Hematopoietic multipotent progenitor cell treated with erythropoietin and hydrocortisone succinate and interleukin-3 and kit ligand, for 15 days (in vitro differentiated cells): ENCODE data around the gene HKDC1.

Experiments used
- DNase-seq: peaks from one replicate; pipeline ENCODE4 v3.0.0-alpha.2; 2015; ENCODE audit warnings: low spot score

HKDC1 gene

DNA sequence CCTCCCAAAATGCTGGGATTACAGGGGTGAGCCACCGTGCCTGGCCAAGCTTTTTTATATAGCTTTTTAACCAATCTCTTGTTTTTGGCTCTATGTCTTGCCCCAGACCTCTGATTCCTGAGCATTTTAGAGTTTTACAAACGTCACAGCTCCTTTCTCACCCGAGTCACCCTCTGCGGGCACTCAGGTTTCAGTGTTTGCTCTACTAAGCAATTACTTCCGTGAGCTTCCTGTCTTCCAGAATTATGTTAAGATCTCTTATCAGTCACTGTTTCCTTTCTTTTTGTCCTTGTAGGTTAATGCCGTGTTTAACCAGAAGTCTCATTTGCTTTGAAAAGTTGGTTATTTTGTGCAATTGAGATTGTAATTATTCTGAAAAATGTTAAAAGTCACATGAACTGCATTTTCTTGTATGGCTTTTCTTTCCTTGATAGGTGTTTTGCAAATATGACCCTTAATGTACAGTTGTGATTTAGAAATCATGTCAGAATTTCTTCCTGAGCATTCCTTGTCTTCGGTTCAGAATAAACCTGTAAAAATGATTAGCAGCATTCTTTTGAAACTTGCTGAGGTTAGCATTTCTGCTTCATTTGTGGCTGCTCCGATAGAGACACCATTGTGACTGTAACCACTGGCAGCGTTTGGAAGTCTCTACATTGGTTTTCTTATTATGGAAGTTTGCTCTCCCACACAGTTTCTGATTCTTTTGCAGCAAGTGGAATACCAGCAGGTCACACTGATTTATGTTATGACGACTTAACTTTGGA, 4.5 kb upstream of the HKDC1 start:
- DNase-seq, result no peak

DNA sequence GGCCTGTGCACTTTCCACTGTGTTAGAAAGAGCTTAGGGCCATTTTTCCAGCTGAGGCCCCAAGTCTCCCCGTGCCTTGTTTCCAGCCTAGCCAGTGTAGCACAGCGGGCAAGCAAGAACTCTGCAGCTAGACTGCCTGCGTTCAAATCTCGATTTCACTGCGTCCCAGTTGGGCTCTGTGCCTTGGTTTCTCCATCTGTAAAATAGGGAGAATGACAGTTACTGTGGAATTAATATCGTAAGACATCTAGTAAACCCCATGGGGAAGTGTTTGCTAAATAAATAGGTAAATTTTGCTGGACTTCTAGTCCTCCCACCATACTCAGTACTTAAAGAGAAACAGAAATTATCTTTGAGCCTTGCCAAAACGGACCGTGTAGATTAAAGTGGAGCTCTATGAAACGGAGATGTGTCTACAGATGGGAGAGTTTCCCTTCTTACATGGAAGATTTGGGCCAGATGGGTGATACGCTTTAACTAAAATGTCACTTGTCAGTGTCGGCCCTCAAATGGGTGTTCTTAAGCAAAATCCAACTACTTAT, 3.5 kb upstream of the HKDC1 start:
- no peak for DNase-seq

- DNase-seq, result no peak
These were observed 2.9 kb upstream of the HKDC1 start for GRCh38 chr10:69217119-69217754.

DNA sequence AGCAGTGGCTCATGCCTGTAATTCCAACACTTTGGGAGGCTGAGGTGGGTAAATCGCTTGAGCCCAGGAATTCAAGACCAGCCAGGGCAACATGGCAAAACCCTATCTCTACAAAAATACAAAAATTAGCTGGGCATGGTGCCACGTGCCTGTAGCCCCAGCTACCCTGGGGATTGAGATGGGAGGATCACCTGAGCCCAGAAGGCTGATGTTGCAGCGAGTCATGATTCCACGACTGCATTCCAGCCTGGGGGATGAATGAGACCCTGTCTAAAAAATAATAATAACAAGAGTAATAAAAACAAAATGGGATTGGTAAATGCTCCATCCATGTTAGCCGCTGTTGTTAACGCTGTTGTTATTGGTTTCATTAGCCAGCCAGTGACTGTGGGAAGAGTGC, 1.3 kb upstream of the HKDC1 start:
- no peak for DNase-seq

DNA sequence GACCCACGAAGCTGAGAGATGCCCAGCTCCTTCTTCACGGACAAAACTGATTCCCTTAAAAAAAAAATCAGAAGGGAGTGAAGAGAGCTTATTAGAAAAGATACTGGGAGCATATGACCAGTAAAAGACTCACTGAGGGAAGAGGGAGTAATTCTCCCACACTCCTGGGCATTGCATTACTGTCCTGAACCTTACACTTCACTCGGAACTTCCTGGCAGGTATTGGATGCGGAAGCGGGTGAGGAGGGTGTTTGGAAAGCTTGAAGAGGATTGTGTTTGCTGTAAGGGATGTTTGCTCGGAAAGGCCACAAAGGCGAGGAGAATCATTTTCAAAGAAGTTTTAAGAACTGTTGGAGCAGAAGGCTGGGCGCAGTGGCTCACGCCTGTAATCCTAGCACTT, 375 bp downstream of the HKDC1 start:
- no peak for DNase-seq

- DNase-seq, result peak; percentile 72
These were observed 2.3 kb downstream of the HKDC1 start for GRCh38 chr10:69222157-69223027.

DNA sequence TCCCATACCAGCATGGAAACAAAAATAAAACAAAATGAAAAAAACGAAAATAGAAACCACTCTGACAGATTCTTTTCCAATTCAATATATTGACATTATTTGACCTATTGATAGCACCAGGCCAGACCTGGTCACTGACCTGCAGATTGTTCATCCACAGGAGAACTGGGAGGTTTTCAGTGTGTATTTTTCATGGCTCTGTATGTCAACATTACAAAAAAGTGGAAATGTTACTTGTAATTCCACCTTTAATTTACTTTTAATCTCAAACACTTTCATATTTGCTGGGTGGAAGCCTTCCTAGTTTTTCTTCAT, 2.9 kb downstream of the HKDC1 start:
- no peak for DNase-seq

DNA sequence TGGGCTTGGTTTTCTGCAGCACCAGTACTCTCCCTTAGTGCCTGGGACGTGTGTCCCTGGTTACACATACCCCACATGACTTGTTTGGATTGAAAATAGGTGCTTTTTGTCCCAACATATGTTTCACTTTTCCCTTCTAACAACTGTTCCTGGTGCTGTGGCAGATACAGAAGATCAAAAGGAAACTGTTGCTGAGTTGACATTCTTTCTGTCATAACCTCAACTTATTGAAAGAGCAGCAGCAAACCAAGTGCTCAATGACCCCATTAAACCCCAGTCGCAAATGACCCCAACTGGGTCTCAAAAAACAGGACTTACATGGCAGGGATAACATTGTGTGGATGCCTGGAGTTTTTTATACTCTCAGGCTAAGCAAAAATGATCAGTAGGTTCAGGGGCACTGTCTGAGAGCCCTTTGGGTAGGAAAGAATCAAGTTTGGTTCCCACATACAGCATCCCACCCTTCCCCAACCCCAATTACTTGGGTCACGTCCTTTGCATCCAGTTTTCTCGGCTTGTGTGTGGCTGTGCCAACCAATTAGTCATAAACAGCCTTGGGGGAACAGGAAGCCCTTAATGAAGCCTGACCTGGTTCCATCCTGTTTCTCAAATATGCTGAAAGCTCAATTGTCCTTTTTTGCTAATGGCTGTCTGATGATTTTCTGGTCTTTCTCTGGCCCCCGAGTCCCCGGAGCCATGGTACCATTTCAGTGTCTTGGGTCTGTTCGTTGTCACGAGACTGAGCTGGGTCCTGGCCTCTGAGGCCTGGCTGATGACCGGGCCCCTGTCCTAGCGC, 4.9 kb downstream of the HKDC1 start:
- no peak for DNase-seq

DNA sequence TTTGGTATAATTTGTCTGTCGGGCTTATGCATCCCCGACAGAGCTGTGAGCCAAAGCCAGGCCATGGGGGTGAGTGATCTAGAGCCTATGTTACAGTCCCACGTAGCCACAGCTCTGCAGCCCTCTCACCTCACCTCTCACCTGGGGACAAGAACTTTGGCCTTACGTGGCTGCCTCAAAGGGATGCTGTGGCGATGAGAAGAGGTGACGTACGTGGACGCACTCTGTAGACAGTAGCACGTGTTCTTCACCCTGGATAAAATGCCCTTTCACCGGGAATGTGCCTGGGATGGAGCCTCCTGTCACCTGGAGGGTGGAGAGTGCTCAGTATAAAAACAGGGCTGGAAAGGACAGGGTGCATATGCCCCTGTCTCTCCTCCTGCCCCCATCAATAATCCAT, 5.5 kb downstream of the HKDC1 start:
- DNase-seq, result no peak

DNA sequence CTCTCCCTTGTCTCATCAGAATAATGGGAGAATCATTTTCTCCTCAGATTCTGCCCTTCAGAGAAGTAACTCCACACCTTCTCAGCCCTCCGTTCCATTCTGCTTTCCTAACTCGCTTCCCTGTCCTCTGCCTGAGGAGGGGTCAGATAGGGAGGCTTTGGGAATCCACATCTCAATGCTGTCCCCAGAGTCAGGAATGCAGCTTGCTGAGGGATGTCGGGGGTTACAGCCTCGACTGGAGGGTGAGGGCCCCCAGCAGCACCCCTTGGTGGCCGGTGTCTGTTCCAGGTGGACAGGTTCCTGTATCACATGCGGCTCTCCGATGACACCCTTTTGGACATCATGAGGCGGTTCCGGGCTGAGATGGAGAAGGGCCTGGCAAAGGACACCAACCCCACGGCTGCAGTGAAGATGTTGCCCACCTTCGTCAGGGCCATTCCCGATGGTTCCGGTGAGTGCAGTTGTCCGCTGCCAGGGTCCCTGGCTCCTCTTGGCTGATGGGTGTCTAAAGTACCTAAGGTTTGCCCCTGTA, 6.9 kb downstream of the HKDC1 start:
- no peak for DNase-seq

- no peak for DNase-seq
These were observed 8.0 kb downstream of the HKDC1 start for GRCh38 chr10:69228151-69228550.

DNA sequence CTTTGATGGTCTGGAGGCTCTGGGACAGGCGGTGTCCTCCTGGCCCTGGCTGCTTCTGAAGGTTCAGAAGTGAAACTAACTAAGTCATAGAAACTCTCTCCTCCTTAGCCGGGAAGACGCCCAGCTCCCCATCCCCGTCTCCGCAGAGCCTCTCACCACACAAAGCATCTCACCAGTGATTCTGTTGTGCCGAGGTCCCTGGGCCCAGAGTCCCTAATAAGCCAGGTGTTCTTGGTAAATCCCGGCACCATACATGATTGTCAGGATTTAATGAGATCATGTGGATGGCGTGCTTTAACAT, 9.4 kb downstream of the HKDC1 start:
- DNase-seq, result no peak

DNA sequence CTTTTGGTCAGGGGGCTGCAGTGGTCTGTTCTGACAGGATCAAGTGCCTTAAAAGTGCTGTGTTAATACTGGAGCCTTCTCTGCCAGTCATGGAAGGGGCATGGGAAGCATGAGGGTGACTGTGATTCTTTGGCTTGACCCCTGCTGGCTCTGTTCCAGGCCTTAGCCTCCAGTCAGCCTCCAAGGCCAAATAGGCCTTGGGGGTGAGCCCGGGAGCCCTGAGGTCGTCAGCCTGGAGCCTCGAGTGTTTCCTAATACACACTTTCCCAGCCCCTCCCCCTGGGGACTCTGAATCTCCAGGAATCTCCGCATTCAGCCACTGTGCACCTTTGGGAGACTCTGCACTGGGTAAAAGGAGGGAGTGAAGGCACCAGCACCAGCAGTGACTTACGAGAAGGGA, 10.0 kb downstream of the HKDC1 start:
- no peak for DNase-seq

GRCh38 chr10:69232252-69232651, 12.1 kb downstream of the HKDC1 start:
- no peak for DNase-seq

DNA sequence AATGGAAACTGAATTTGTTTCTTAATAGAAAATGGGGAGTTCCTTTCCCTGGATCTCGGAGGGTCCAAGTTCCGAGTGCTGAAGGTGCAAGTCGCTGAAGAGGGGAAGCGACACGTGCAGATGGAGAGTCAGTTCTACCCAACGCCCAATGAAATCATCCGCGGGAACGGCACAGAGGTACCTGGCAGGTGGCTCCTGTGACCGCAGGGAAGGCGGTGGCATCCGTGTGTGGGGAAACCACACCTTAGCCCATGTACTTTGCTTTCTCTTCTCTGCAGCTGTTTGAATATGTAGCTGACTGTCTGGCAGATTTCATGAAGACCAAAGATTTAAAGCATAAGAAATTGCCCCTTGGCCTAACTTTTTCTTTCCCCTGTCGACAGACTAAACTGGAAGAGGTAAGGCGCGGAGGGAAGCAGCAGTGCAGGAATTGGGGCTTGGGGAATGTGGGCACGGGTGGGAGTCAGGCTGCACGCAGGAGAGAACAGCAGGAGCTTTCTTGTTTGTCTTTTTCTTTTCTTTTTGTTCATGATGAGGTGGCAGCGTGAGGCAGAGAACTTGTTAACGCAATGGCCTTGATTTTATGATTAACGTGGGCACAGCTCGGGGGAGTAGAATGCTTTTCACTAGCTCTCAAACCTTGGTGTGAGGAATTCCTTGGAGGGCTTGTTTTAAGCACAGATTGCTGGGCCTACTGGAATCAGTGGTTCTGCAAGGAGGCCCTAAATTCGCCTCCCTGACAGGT, 12.8 kb downstream of the HKDC1 start:
- DNase-seq, result no peak

DNA sequence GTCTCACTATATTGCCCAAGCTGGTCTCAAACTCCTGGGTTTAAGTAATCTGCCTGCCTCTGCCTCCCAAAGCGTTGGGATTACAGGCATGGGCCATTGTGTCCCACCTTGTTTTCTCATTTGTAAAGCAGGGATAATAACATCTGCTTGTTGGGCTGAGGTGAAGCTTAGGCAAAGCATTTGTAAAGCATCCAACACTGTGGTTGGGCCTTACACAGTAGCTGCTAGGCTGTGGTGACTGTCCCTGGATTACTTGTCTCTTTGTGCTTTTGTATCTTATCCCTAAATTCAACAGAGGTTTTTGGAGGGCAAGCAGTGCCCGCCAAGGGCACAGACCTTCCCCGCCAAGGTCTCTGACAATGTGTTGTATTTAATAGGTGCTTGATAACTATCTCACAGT, 14.3 kb downstream of the HKDC1 start:
- no peak for DNase-seq

GRCh38 chr10:69237528-69238159, 17.5 kb downstream of the HKDC1 start:
- peak; percentile 90 for DNase-seq

DNA sequence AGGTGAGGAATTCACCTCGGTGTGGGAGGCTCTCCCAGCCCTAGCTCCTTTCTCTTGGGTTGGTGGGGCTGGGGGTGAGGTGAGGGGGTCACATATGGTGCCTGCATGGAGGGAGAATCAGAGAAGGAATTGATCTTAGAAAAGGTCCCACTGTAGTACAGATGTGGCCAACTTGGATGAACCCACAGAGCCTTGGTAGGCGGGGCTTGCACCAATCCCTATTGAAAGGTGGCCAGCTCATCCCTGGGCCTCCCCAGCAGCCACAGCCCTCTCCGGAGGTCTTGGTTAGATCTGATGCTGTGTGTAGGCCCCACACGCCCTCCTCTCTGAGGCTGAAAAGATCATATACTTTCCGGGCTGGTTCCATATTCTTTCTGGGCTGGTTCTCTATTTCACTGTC, 19.0 kb downstream of the HKDC1 start:
- DNase-seq, result peak; percentile 32

- DNase-seq, result no peak
These were observed 19.8 kb downstream of the HKDC1 start for GRCh38 chr10:69239816-69240434.

DNA sequence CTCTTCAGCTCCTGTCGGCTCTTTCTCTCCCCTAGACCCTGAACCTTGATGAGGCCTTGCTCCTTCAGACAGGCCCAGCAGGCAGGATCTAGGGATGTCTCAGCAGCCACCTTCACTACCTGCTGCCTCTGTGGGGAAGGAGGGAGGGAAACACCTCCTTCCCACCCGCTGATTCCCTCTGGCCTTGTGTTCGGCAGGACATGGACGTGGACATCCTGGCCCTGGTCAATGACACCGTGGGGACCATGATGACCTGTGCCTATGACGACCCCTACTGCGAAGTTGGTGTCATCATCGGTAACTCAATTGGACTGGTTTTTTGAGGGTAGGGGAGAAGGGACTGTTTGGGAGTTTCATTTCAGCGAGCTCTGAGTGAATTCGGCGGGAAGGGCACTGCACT, 20.3 kb downstream of the HKDC1 start:
- DNase-seq, result no peak
